Neural cell (in vitro differentiated cells): ENCODE results near the gene TCFL5. TPM values are rescaled to one million over a fixed set of nuclear protein-coding genes. Genes with fewer than 3 reads are reported as not detected.

Experiments used
- H2AFZ ChIP-seq: fragments of 200-600, 300-800 bp; sonication (generic), shearing (Covaris generic); 2 replicates; pipeline ENCODE4 v1.6.0; 2014; ENCODE audit warnings: low read depth, mild to moderate bottlenecking, antibody characterized with exemption, low read length, moderate library complexity
- H3F3A ChIP-seq: fragments of 200-600 bp; shearing (Covaris generic); 2 replicates; pipeline ENCODE4 v1.6.1; 2016; ENCODE audit warnings: mild to moderate bottlenecking, moderate library complexity, mixed read lengths, antibody characterized with exemption, low read length; ENCODE audit not compliant: insufficient read depth, poor library complexity, severe bottlenecking
- H3K27ac ChIP-seq: fragments of 200-600, 300-800 bp; sonication (generic), shearing (Covaris generic); 2 replicates; pipeline ENCODE4 v1.5.1; 2014; ENCODE audit warnings: mild to moderate bottlenecking, low read length, moderate library complexity
- H3K27me3 ChIP-seq: fragments of 300-800, 200-600 bp; sonication (generic), shearing (Covaris generic); 2 replicates; pipeline ENCODE4 v1.6.0; 2014; ENCODE audit warnings: mild to moderate bottlenecking, low read depth, low read length, moderate library complexity; ENCODE audit not compliant: insufficient read depth
- H3K36me3 ChIP-seq: fragments of 300-800, 200-600 bp; sonication (generic), shearing (Covaris generic); 2 replicates; pipeline ENCODE4 v1.5.1; 2014; ENCODE audit warnings: mild to moderate bottlenecking, antibody characterized with exemption, low read length, moderate library complexity; ENCODE audit not compliant: insufficient read depth
- H3K4me2 ChIP-seq: fragments of 300-800, 200-600 bp; sonication (generic), shearing (Covaris generic); 2 replicates; pipeline ENCODE4 v1.6.0; 2014; ENCODE audit warnings: mild to moderate bottlenecking, low read length
- H3K4me3 ChIP-seq: fragments of 300-800, 200-600 bp; sonication (generic), shearing (Covaris generic); 2 replicates; pipeline ENCODE4 v1.5.1; 2014; ENCODE audit warnings: mild to moderate bottlenecking, low read length, moderate library complexity
- H3K79me2 ChIP-seq: fragments of 200-600 bp; shearing (Covaris generic); replicated peaks from 2 replicates; pipeline ENCODE4 v1.6.0; 2014; ENCODE audit warnings: mild to moderate bottlenecking, low read length, moderate library complexity; ENCODE audit not compliant: insufficient read depth
- H3K9ac ChIP-seq: fragments of 300-800, 200-600 bp; sonication (generic), shearing (Covaris generic); 2 replicates; pipeline ENCODE4 v1.6.1; 2016; ENCODE audit warnings: mild to moderate bottlenecking, low read length, mixed read lengths
- H3K9me2 ChIP-seq: fragments of 200-600 bp; shearing (Covaris generic); 2 replicates; pipeline ENCODE4 v1.6.1; 2016; ENCODE audit warnings: mild to moderate bottlenecking, low read length, mixed read lengths; ENCODE audit not compliant: insufficient read depth
- H3K9me3 ChIP-seq: fragments of 200-600, 300-800 bp; sonication (generic), shearing (Covaris generic); 2 replicates; pipeline ENCODE4 v1.6.1; 2016; ENCODE audit warnings: mild to moderate bottlenecking, mixed run types, low read length, moderate library complexity, mixed read lengths
- H4K20me1 ChIP-seq: fragments of 200-600 bp; shearing (Covaris generic); 2 replicates; pipeline ENCODE4 v1.6.1; 2016; ENCODE audit warnings: mild to moderate bottlenecking, mixed run types; ENCODE audit not compliant: insufficient read depth
- EP300 ChIP-seq: fragments of 450-650 bp; conservative IDR thresholded peaks from 2 replicates; pipeline ENCODE4 v1.6.1; 2014; ENCODE audit warnings: antibody characterized with exemption, mild to moderate bottlenecking, moderate library complexity; ENCODE audit not compliant: poor library complexity, severe bottlenecking
- EZH2 ChIP-seq: fragments of 200-600, 300-800 bp; shearing (Covaris generic), sonication (generic); IDR thresholded peaks from 2 replicates; pipeline ENCODE4 v1.6.1; 2014; ENCODE audit warnings: antibody characterized with exemption, low read length, borderline replicate concordance, mild to moderate bottlenecking; ENCODE audit not compliant: insufficient read depth, poor library complexity, severe bottlenecking
- MXI1 ChIP-seq: fragments of 450-650 bp; conservative IDR thresholded peaks from 2 replicates; pipeline ENCODE4 v1.6.1; 2014; ENCODE audit warnings: antibody characterized with exemption, mild to moderate bottlenecking; ENCODE audit not compliant: poor library complexity, severe bottlenecking
- POLR2AphosphoS5 ChIP-seq: IDR thresholded peaks from 2 replicates; pipeline ENCODE4 v1.6.1; 2012
- RAD21 ChIP-seq: fragments of 450-650 bp; conservative IDR thresholded peaks from 2 replicates; pipeline ENCODE4 v1.6.1; 2014; ENCODE audit warnings: antibody characterized with exemption, mild to moderate bottlenecking, moderate library complexity
- SMC3 ChIP-seq: fragments of 450-650 bp; conservative IDR thresholded peaks from 2 replicates; pipeline ENCODE4 v1.6.1; 2014; ENCODE audit warnings: antibody characterized with exemption, mild to moderate bottlenecking, moderate library complexity; ENCODE audit not compliant: poor library complexity
- TAF1 ChIP-seq: IDR thresholded peaks from 2 replicates; pipeline ENCODE4 v1.6.1; 2012; ENCODE audit warnings: low read depth
- polyA plus RNA-seq: library from polyadenylated mRNA; depleted of rRNA; stranded (reverse); fragments of >200 nt; gene quantifications from 2 replicates; pipeline ENCODE4 v1.2.3, GENCODE V29; 2014
- TF ChIP-seq, protein P1 (sequence below): IDR thresholded peaks from 2 replicates; pipeline ENCODE4 v1.6.1; 2012; ENCODE audit warnings: borderline replicate concordance
- TF ChIP-seq, protein P2 (sequence below): fragments of 450-650 bp; IDR thresholded peaks from 2 replicates; pipeline ENCODE4 v1.5.1; 2014; ENCODE audit warnings: antibody characterized with exemption, mild to moderate bottlenecking, moderate library complexity; ENCODE audit not compliant: poor library complexity, severe bottlenecking

The TCFL5 gene
- polyA plus RNA-seq, 1 donor from 2014 or later = 9.8 TPM

DNA sequence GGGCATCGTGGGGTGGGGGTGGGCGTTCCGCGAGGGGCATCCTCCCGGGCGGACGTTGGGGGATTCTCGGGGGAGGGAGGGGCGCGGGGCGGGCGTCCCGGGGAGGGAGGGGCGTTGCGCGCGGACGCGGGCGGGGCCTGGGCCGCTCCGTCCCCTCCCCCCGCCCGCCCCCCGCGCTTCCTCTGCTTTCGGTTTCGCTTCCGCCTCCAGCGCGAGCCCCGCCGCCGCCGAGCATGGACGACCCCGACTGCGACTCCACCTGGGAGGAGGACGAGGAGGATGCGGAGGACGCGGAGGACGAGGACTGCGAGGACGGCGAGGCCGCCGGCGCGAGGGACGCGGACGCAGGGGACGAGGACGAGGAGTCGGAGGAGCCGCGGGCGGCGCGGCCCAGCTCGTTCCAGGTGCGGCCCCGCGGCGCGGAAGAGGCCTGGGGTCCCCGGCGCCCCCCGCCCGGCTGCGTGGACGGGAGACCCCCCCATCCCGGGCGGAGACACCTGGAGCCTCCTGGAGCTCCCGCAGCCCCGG is 56.9 kb downstream of the TCFL5 start, which contains the start of gene OGFR:
Gene OGFR (plus strand): TSS at position 209 of the 528 bp plus-strand sequence. CDS start 25 bp downstream, at position 234.
- peak within 1 kb of the TSS; percentile 67 for H3K4me3 ChIP-seq
- H3K9me3 ChIP-seq = no peaks in the 10 kb centered on the region
- peak within 1 kb of the TSS; percentile 66 for H3K9ac ChIP-seq
- H3F3A ChIP-seq = no peaks in the 10 kb centered on the region
- no peaks in the 10 kb centered on the region for H3K27me3 ChIP-seq
- H3K79me2 ChIP-seq = peaks cover 3% of the 10 kb centered on the region
- H3K9me2 ChIP-seq = no peaks in the 10 kb centered on the region
- no peak within 1 kb of the TSS for H2AFZ ChIP-seq
- no peak within 1 kb of the TSS for H3K27ac ChIP-seq
- TF ChIP-seq TAF1 = no peak
- no peak for TF ChIP-seq EZH2
- TF ChIP-seq POLR2AphosphoS5 = peak; percentile 46
- no peaks in the 10 kb centered on the region for H4K20me1 ChIP-seq
- no peaks in the 10 kb centered on the region for H3K36me3 ChIP-seq
- peak within 1 kb of the TSS; percentile 25 for H3K4me2 ChIP-seq

DNA sequence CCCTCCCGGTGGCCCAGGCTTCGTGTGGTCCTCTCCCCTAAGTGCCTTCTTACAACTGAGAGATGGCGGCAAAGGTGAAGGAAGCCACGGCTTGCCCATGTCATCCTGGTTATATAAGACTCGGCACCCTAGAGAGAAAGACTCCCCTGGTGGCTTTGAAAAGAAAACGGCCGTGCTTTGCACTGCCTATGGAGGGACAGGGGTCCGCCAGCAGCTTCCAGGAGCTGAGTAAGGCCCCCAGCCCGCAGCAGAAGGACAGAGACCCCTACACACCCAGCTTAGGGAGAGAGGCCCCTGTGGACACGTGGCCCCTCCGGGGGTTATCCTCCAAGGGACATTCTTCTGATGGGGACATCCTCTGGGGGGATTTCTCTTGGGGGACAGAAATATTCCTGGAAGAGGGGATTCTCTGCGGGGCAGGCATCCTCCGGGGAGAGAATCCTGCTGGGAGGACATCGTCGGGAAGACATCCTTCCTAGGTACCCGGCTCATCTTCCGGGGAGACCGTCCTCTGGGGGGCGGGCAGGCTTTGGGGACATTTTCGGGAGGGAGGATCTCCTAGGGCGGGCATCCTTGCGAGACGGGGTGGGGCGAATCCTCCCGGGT is 57.5 kb downstream of the TCFL5 start:
- Histone ChIP-seq H3K36me3 (no peaks in the 10 kb centered on the region), H3K9me3 (no peaks in the 10 kb centered on the region), H2AFZ (no peak overlapping the region), H3K9me2 (no peaks in the 10 kb centered on the region), H3F3A (no peaks in the 10 kb centered on the region), H3K79me2 (peaks cover 3% of the 10 kb centered on the region), H3K4me3 (peak overlapping the region; percentile 67), H4K20me1 (no peaks in the 10 kb centered on the region), H3K9ac (no peak overlapping the region), H3K27ac (no peak overlapping the region), H3K27me3 (no peaks in the 10 kb centered on the region), H3K4me2 (no peak overlapping the region)
- TF ChIP-seq MXI1 (no peak), EP300 (no peak), POLR2AphosphoS5 (no peak), TAF1 (no peak), RAD21 (no peak), SMC3 (no peak), EZH2 (no peak)
- TF ChIP-seq, protein P1, sequence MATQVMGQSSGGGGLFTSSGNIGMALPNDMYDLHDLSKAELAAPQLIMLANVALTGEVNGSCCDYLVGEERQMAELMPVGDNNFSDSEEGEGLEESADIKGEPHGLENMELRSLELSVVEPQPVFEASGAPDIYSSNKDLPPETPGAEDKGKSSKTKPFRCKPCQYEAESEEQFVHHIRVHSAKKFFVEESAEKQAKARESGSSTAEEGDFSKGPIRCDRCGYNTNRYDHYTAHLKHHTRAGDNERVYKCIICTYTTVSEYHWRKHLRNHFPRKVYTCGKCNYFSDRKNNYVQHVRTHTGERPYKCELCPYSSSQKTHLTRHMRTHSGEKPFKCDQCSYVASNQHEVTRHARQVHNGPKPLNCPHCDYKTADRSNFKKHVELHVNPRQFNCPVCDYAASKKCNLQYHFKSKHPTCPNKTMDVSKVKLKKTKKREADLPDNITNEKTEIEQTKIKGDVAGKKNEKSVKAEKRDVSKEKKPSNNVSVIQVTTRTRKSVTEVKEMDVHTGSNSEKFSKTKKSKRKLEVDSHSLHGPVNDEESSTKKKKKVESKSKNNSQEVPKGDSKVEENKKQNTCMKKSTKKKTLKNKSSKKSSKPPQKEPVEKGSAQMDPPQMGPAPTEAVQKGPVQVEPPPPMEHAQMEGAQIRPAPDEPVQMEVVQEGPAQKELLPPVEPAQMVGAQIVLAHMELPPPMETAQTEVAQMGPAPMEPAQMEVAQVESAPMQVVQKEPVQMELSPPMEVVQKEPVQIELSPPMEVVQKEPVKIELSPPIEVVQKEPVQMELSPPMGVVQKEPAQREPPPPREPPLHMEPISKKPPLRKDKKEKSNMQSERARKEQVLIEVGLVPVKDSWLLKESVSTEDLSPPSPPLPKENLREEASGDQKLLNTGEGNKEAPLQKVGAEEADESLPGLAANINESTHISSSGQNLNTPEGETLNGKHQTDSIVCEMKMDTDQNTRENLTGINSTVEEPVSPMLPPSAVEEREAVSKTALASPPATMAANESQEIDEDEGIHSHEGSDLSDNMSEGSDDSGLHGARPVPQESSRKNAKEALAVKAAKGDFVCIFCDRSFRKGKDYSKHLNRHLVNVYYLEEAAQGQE = no peak
- TF ChIP-seq, protein P2, sequence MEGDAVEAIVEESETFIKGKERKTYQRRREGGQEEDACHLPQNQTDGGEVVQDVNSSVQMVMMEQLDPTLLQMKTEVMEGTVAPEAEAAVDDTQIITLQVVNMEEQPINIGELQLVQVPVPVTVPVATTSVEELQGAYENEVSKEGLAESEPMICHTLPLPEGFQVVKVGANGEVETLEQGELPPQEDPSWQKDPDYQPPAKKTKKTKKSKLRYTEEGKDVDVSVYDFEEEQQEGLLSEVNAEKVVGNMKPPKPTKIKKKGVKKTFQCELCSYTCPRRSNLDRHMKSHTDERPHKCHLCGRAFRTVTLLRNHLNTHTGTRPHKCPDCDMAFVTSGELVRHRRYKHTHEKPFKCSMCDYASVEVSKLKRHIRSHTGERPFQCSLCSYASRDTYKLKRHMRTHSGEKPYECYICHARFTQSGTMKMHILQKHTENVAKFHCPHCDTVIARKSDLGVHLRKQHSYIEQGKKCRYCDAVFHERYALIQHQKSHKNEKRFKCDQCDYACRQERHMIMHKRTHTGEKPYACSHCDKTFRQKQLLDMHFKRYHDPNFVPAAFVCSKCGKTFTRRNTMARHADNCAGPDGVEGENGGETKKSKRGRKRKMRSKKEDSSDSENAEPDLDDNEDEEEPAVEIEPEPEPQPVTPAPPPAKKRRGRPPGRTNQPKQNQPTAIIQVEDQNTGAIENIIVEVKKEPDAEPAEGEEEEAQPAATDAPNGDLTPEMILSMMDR = no peak
